ENCODE results near the gene CBR1. TPM values are rescaled to one million over a fixed set of nuclear protein-coding genes. Genes with fewer than 3 reads are reported as not detected.

Gene CBR1
- total and polyA plus RNA-seq, 10 of the 15 experiments (the other 5 are each of a cell fraction or from before 2014, with no cell fraction given) = 16.9 to 138 (median 57.4) TPM

GRCh38 chr21:36113647-36114428 is 44.0 kb downstream of the CBR1 start:
- no peak for TF ChIP-seq RFX5 (IDR thresholded peaks at IDR 0.05; ENCODE audit: low read depth, low read length)
- no peak for TF ChIP-seq ESRRA (IDR thresholded peaks at IDR 0.05; ENCODE audit: low read length)
- TF ChIP-seq, protein P1, sequence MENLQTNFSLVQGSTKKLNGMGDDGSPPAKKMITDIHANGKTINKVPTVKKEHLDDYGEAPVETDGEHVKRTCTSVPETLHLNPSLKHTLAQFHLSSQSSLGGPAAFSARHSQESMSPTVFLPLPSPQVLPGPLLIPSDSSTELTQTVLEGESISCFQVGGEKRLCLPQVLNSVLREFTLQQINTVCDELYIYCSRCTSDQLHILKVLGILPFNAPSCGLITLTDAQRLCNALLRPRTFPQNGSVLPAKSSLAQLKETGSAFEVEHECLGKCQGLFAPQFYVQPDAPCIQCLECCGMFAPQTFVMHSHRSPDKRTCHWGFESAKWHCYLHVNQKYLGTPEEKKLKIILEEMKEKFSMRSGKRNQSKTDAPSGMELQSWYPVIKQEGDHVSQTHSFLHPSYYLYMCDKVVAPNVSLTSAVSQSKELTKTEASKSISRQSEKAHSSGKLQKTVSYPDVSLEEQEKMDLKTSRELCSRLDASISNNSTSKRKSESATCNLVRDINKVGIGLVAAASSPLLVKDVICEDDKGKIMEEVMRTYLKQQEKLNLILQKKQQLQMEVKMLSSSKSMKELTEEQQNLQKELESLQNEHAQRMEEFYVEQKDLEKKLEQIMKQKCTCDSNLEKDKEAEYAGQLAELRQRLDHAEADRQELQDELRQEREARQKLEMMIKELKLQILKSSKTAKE (IDR thresholded peaks at IDR 0.05; ENCODE audit: low read depth, poor library complexity, severe bottlenecking) = no peak
- TF ChIP-seq ZNF384 (IDR thresholded peaks at IDR 0.05; ENCODE audit: borderline replicate concordance, low read depth, low read length) = peak; percentile 42; the same call in 1 of the 2 replicates
- peak; percentile 58 for TF ChIP-seq RUNX3 (IDR thresholded peaks at IDR 0.05; ENCODE audit: low read length)
- TF ChIP-seq TCF7 (IDR thresholded peaks at IDR 0.05; ENCODE audit: borderline replicate concordance) = peak; percentile 65
- 0 out of 2 replicates have a peak, but pooled peaks have one; percentile 16 for TF ChIP-seq GABPA (IDR thresholded peaks at IDR 0.05; ENCODE audit: low read depth)
- no peak for TF ChIP-seq POU2F2 (IDR thresholded peaks at IDR 0.05; ENCODE audit: borderline replicate concordance, low read depth, low read length)
- TF ChIP-seq POLR2A (IDR thresholded peaks at IDR 0.05; ENCODE audit: low read depth, low read length) = 0 out of 2 replicates have a peak, but pooled peaks have one; percentile 23
- TF ChIP-seq YY1 (IDR thresholded peaks at IDR 0.05; ENCODE audit: low read depth, low read length) = peak; percentile 55; the same call in 1 of the 2 replicates
- TF ChIP-seq MYC (IDR thresholded peaks at IDR 0.05; ENCODE audit: insufficient read depth, insufficient read length, insufficient replicate concordance, low read length, severe bottlenecking) = no peak
- peak in 1 of 2 experiments; percentile 23; a peak in 1 of 4 replicates for TF ChIP-seq ETV6 (conservative IDR thresholded peaks at IDR 0.05 in 1 of 2, IDR thresholded peaks at IDR 0.05 in 1 of 2; ENCODE audit: borderline replicate concordance in 1 of 2, low read depth in 1 of 2)

More at GRCh38 chr21:36113647-36114428, 44.0 kb downstream of the CBR1 start:
- Histone ChIP-seq H4K20me1 (ENCODE audit: control insufficient read depth, insufficient read depth) (no peaks in the 10 kb centered on the region), H3K4me3 (peak overlapping the region; percentile 30; the same call in 1 of the 2 replicates), H3K36me3 (ENCODE audit: control insufficient read depth in 2 of 2, insufficient read depth in 2 of 2, low read length in 1 of 2) (no peaks in the 10 kb centered on the region), H3K9ac (ENCODE audit: control insufficient read depth, insufficient read depth, low read length) (no peak overlapping the region), H3K9me3 (replicated peaks; ENCODE audit: control insufficient read depth, insufficient read depth, low read length) (no peaks in the 10 kb centered on the region), H3K4me1 (ENCODE audit: control insufficient read depth, insufficient read depth, low read length) (peaks cover 7% of the 10 kb centered on the region), H3K27ac (ENCODE audit: control insufficient read depth, insufficient read depth) (no peak overlapping the region), H2AFZ (ENCODE audit: control insufficient read depth, low read depth, low read length) (peak overlapping the region; percentile 40), H3K27me3 (replicated peaks in 1 of 2; ENCODE audit: control insufficient read depth in 2 of 2, insufficient read depth in 2 of 2, low read length in 1 of 2) (no peaks in the 10 kb centered on the region), H3K79me2 (ENCODE audit: control insufficient read depth, insufficient read depth, low read length) (no peaks in the 10 kb centered on the region), H3K4me2 (ENCODE audit: control insufficient read depth, insufficient read depth) (peak overlapping the region; percentile 49)
- DNase-seq (ENCODE audit: low read depth, low spot score) (no peak), ATAC-seq (peak; percentile 56), FAIRE-seq (peak; percentile 61)
- POLR2A ChIA-PET = interaction anchor here (0.6 kb wide), 2 partner anchors 29 to 86 kb away, joined by 3 to 5 read pairs; no protein-coding TSS in a partner anchor
- no TSS peak for BruUV-seq (replicated peaks)
- SMC1A ChIA-PET (ENCODE audit: uncharacterized antibody, unreplicated experiment) = interaction anchor here (0.6 to 1.7 kb wide), 13 partner anchors 10 to 1206 kb away, joined by 3 to 5 read pairs (median 3); no protein-coding TSS in a partner anchor
- RAD21 ChIA-PET (ENCODE audit: unreplicated experiment) = interaction anchor here (0.6 to 3.3 kb wide), 6 partner anchors 15 to 1093 kb away, joined by 3 to 10 read pairs (median 4); partner anchors contain the start of gene SETD4
- 15% methylated on average over 17 of the region's 17 CpGs for WGBS (ENCODE audit: insufficient coverage, insufficient replicate concordance, low lambda C conversion rate, missing lambda C conversion rate)
- CTCF ChIA-PET = interaction anchor here (0.6 to 2.2 kb wide), 16 partner anchors 10 to 1368 kb away, joined by 3 to 12 read pairs (median 4); no protein-coding TSS in a partner anchor
- in situ Hi-C loops (cut with MboI) = no loop called here
- intact Hi-C loops (cut with micrococcal nuclease; ENCODE audit: unreplicated experiment) = loop anchor here (2.0 to 10.0 kb wide), 3 partner anchors 85 to 272 kb away; no protein-coding TSS in a partner anchor
